ENCODE data around the gene GRWD1. TPM values are rescaled to one million over a fixed set of nuclear protein-coding genes. Genes with fewer than 3 reads are reported as not detected.

Gene GRWD1
- total and polyA plus RNA-seq, 2 of the 13 experiments (the other 11 are each of a cell fraction or from before 2014, with no cell fraction given), result 10.8 to 46.6 TPM

- TF ChIP-seq ZNF556 (CRISPR knock-in tag; IDR thresholded peaks at IDR 0.05; ENCODE audit: borderline replicate concordance) (no peak), SIN3A (IDR thresholded peaks at IDR 0.05; ENCODE audit: borderline replicate concordance, low read depth, low read length) (peak; percentile 11; the same call in 1 of the 2 replicates), RFX1 (IDR thresholded peaks at IDR 0.05) (peak; percentile 100), FOXA3 (CRISPR knock-in tag; IDR thresholded peaks at IDR 0.05) (peak; percentile 35; the same call in 1 of the 2 replicates), AGO1 (IDR thresholded peaks at IDR 0.05; ENCODE audit: low read depth, low read length, poor library complexity, severe bottlenecking) (peak; percentile 71), FOXA1 (IDR thresholded peaks at IDR 0.05) (no peak), FOXA1 (CRISPR knock-in tag; IDR thresholded peaks at IDR 0.05) (peak; percentile 50; the same call in 1 of the 2 replicates), ZSCAN21 (CRISPR knock-in tag; IDR thresholded peaks at IDR 0.05; ENCODE audit: borderline replicate concordance) (no peak), MEIS2 (CRISPR knock-in tag; IDR thresholded peaks at IDR 0.05) (no peak), TEAD3 (CRISPR knock-in tag; optimal IDR thresholded peaks at IDR 0.05; ENCODE audit: borderline replicate concordance) (peak; percentile 54), FOXK2 (IDR thresholded peaks at IDR 0.05) (peak; percentile 96), NFYC (CRISPR knock-in tag; IDR thresholded peaks at IDR 0.05) (peak; percentile 99), FOXP1 (IDR thresholded peaks at IDR 0.05) (no peak), FOXP1 (CRISPR knock-in tag; IDR thresholded peaks at IDR 0.05) (0 out of 2 replicates have a peak, but pooled peaks have one; percentile 9), ZBTB26 (CRISPR knock-in tag; IDR thresholded peaks at IDR 0.05; ENCODE audit: borderline replicate concordance) (no peak), ZEB1 (IDR thresholded peaks at IDR 0.05; ENCODE audit: insufficient replicate concordance, low read depth) (no peak), HCFC1 (IDR thresholded peaks at IDR 0.05; ENCODE audit: low read depth, low read length) (0 out of 2 replicates have a peak, but pooled peaks have one; percentile 18), RBM22 (optimal IDR thresholded peaks at IDR 0.05; ENCODE audit: low read length) (peak; percentile 92), SETDB1 (CRISPR knock-in tag; IDR thresholded peaks at IDR 0.05; ENCODE audit: borderline replicate concordance) (no peak), MXI1 (IDR thresholded peaks at IDR 0.05; ENCODE audit: borderline replicate concordance, low read depth, low read length) (peak; percentile 95; the same call in 2 of the 3 replicates), GABPA (IDR thresholded peaks at IDR 0.05; ENCODE audit: low read depth, low read length) (peak; percentile 39), GABPA (CRISPR knock-in tag; IDR thresholded peaks at IDR 0.05; ENCODE audit: low read depth) (peak; percentile 68), FOXK1 (CRISPR knock-in tag; IDR thresholded peaks at IDR 0.05; ENCODE audit: borderline replicate concordance, low read depth) (peak; percentile 93), CHD2 (IDR thresholded peaks at IDR 0.05; ENCODE audit: low read depth, low read length) (peak; percentile 72), SP4 (CRISPR knock-in tag; IDR thresholded peaks at IDR 0.05) (peak; percentile 100), TFDP2 (CRISPR knock-in tag; IDR thresholded peaks at IDR 0.05) (peak; percentile 31; the same call in 1 of the 2 replicates), ZNF362 (CRISPR knock-in tag; IDR thresholded peaks at IDR 0.05; ENCODE audit: borderline replicate concordance) (no peak), KDM1A (CRISPR knock-in tag; IDR thresholded peaks at IDR 0.05) (no peak), SP5 (CRISPR knock-in tag; IDR thresholded peaks at IDR 0.05; ENCODE audit: borderline replicate concordance, low read depth) (peak; percentile 39; the same call in 1 of the 2 replicates), PBX3 (CRISPR knock-in tag; IDR thresholded peaks at IDR 0.05; ENCODE audit: borderline replicate concordance) (peak; percentile 89; the same call in 1 of the 2 replicates)
Observed at GRCh38 chr19:48468772-48469288, 23.0 kb downstream of the GRWD1 start (continued).

Data from HepG2 (cell line).